HepG2 (cell line): ENCODE results near the gene JADE3. TPM values are rescaled to one million over a fixed set of nuclear protein-coding genes. Genes with fewer than 3 reads are reported as not detected.
A peak's percentile ranks its signal among the peaks of the same experiment; 100 is the strongest.

Experiments
- ATAC-seq: fragments of 200-7000 bp; cut with Tn5 transposase; 3 replicates; pipeline ENCODE4 v1.9.1; 2020; ENCODE audit warnings: mild to moderate bottlenecking, moderate library complexity
- BruUV-seq: library from RNA; stranded (reverse); fragments of 400-500 nt; replicated peaks from 2 replicates; lab custom pipeline; 2021; lab: Mats Ljungman, UMichigan
- CTCF ChIA-PET: fragments of 300-600 bp; formaldehyde crosslinking; extraction: SDS; loops from one replicate; lab custom pipeline; 2021; ENCODE audit warnings: low total read pairs, inconsistent platforms, low intra/inter-chr PET ratio; lab: Yijun Ruan, JAX
- POLR2A ChIA-PET: fragments of 350-600 bp; sonication (Branson Sonifier 250); formaldehyde crosslinking; loops from one replicate; lab custom pipeline; 2020; ENCODE audit warnings: antibody characterized with exemption, inconsistent platforms; lab: Yijun Ruan, JAX
- DNase-seq: peaks from one replicate; pipeline ENCODE4 v3.0.0-alpha.2; 2015; ENCODE audit warnings: low spot score
- FAIRE-seq: peaks from 3 replicates; lab custom pipeline; 2011; peaks lifted over from hg19 to GRCh38; lab: Jason Lieb, UNC
- H2AFZ ChIP-seq: one replicate; pipeline ENCODE4 v1.6.1; 2011; ENCODE audit warnings: low read length, inconsistent platforms
- H3K27ac ChIP-seq: fragments of 300-600 bp; 3 replicates; pipeline ENCODE4 v1.8.0; 2011; ENCODE audit warnings: mixed run types, mild to moderate bottlenecking, mixed read lengths, low read length, inconsistent platforms; ENCODE audit not compliant: insufficient read depth; ENCODE audit errors: extremely low read length
- H3K27me3 ChIP-seq, 2 experiments: fragments of 200-600 bp in 1 of 2; 2 replicates in 1 of 2; 3 replicates in 1 of 2; pipeline versions ENCODE4 v1.6.0 to v1.8.0; 2011; ENCODE audit warnings: low read length in 2 of 2, mild to moderate bottlenecking in 2 of 2, moderate library complexity in 2 of 2, inconsistent platforms in 1 of 2; ENCODE audit not compliant: insufficient read depth in 2 of 2, control insufficient read depth in 1 of 2
- H3K36me3 ChIP-seq, 2 experiments: fragments of 200-600 bp in 1 of 2; replicated peaks in 1 of 2; 2 replicates in 1 of 2; 3 replicates in 1 of 2; pipeline versions ENCODE4 v1.5.1 to v1.8.0; 2011; ENCODE audit warnings: low read length in 2 of 2, inconsistent platforms in 1 of 2; ENCODE audit not compliant: insufficient read depth in 2 of 2, control insufficient read depth in 1 of 2
- H3K4me1 ChIP-seq: 2 replicates; pipeline ENCODE4 v1.5.1; 2012; ENCODE audit warnings: low read length, inconsistent platforms; ENCODE audit not compliant: insufficient read depth
- H3K4me2 ChIP-seq: 2 replicates; pipeline ENCODE4 v1.6.0; 2011; ENCODE audit warnings: low read depth, low read length, inconsistent platforms
- H3K4me3 ChIP-seq, 3 experiments: fragments of 200-600 bp in 1 of 3; sonication (generic), shearing (Covaris generic) in 1 of 3; replicated peaks in 1 of 3; 2 replicates each; pipeline ENCODE4 v1.5.1; 2011 to 2016; ENCODE audit warnings: low read length in 3 of 3, inconsistent platforms in 2 of 3, low read depth in 2 of 3, mild to moderate bottlenecking in 2 of 3, control low read depth in 1 of 3, mixed read lengths in 1 of 3; ENCODE audit not compliant: insufficient read depth in 1 of 3
- H3K79me2 ChIP-seq: one replicate; pipeline ENCODE4 v1.6.1; 2011; ENCODE audit warnings: low read length, inconsistent platforms; ENCODE audit not compliant: insufficient read depth
- H3K9ac ChIP-seq: 2 replicates; pipeline ENCODE4 v1.6.0; 2011; ENCODE audit warnings: mild to moderate bottlenecking, low read depth, low read length, inconsistent platforms; ENCODE audit not compliant: insufficient read depth
- H3K9me3 ChIP-seq: 2 replicates; pipeline ENCODE4 v1.5.1; 2012; ENCODE audit warnings: mild to moderate bottlenecking, low read length
- H4K20me1 ChIP-seq: 2 replicates; pipeline ENCODE4 v1.6.0; 2011; ENCODE audit warnings: inconsistent platforms, mild to moderate bottlenecking, low read length, moderate library complexity; ENCODE audit not compliant: insufficient read depth
- CEBPB ChIP-seq: IDR thresholded peaks from 2 replicates; pipeline ENCODE4 v1.6.1; 2011; ENCODE audit warnings: low read depth, low read length, improper control_type of control experiment, borderline replicate concordance
- CSRNP2 ChIP-seq: sonication (generic); formaldehyde crosslinking; conservative IDR thresholded peaks from 2 replicates; pipeline ENCODE4 v1.8.0; 2022; ENCODE audit warnings: low read depth, missing genetic modification reagents
- GABPB1 ChIP-seq: IDR thresholded peaks from 2 replicates; pipeline ENCODE4 v1.6.1; 2016; ENCODE audit warnings: mild to moderate bottlenecking, missing genetic modification reagents, moderate library complexity, missing compliant biosample characterization
- KMT2A ChIP-seq: sonication (generic); formaldehyde crosslinking; IDR thresholded peaks from 2 replicates; pipeline ENCODE4 v1.4.0; 2020; ENCODE audit warnings: missing genetic modification reagents
- SMYD3 ChIP-seq: sonication (generic); formaldehyde crosslinking; IDR thresholded peaks from 2 replicates; pipeline ENCODE4 v1.8.1; 2023; ENCODE audit warnings: mild to moderate bottlenecking, missing genetic modification reagents
- ZNF3 ChIP-seq: IDR thresholded peaks from 2 replicates; pipeline ENCODE4 v1.7.0; 2017; ENCODE audit warnings: inconsistent platforms
- ZNF317 ChIP-seq: sonication (generic); formaldehyde crosslinking; IDR thresholded peaks from 2 replicates; pipeline ENCODE4 v1.5.0; 2020; ENCODE audit warnings: mild to moderate bottlenecking, missing genetic modification reagents
- ZNF431 ChIP-seq: sonication (generic); formaldehyde crosslinking; IDR thresholded peaks from 2 replicates; pipeline ENCODE4 v1.9.0; 2022; ENCODE audit warnings: missing genetic modification reagents, low read depth, mild to moderate bottlenecking, borderline replicate concordance
- ZNF446 ChIP-seq: sonication (generic); formaldehyde crosslinking; IDR thresholded peaks from 2 replicates; pipeline ENCODE4 v1.5.0; 2020; ENCODE audit warnings: mild to moderate bottlenecking, missing genetic modification reagents
- ZNF879 ChIP-seq: sonication (generic); formaldehyde crosslinking; IDR thresholded peaks from 2 replicates; pipeline ENCODE4 v1.8.1; 2023; ENCODE audit warnings: missing genetic modification reagents
- WGBS: methylation state at CpG from one replicate; pipeline ENCODE4 v1.1.6; 2017; ENCODE audit warnings: low lambda C conversion rate; 5-methylcytosine and 5-hydroxymethylcytosine counted together
- in situ Hi-C: cut with HindIII; loops from 2 replicates; pipeline ENCODE4 v1.10.0; 2017; ENCODE audit warnings: low pct_unique_long_range_greater_than_20kb; ENCODE audit not compliant: extremely low pct_ligation_motif_present
- intact Hi-C: fragments of 100-400 bp; cut with micrococcal nuclease; formaldehyde crosslinking; loops from one replicate; pipeline ENCODE4 v1.10.0; 2022; ENCODE audit not compliant: unreplicated experiment
- polyA plus RNA-seq, 8 experiments: library from polyadenylated mRNA; depleted of rRNA in 3 of 8; stranded (reverse) in 7 of 8; unstranded in 1 of 8; fragments of >200 nt; fragmentation: Illumina TruSeq in 4 of 8; extraction: Trizol in 4 of 8; gene quantifications; 2 replicates each; pipeline versions ENCODE4 v1.2.1 to v1.2.3, GENCODE V29; 2011 to 2016; ENCODE audit warnings: low read depth in 4 of 8, missing spikeins in 1 of 8, mixed read lengths in 1 of 8; ENCODE audit not compliant: insufficient read depth in 1 of 8
- total RNA-seq, 5 experiments: library from RNA; depleted of rRNA; stranded (reverse); fragments of >200 nt; fragmentation: Illumina TruSeq; extraction: Trizol; gene quantifications; 2 replicates each; pipeline ENCODE4 v1.2.3, GENCODE V29; 2016; ENCODE audit warnings: low read depth in 1 of 5
- TF ChIP-seq, protein P1 (sequence below): sonication (generic); formaldehyde crosslinking; IDR thresholded peaks from 2 replicates; pipeline ENCODE4 v1.4.0; 2020; ENCODE audit warnings: low read depth, missing genetic modification reagents
- TF ChIP-seq, protein P2 (sequence below): sonication (generic); formaldehyde crosslinking; conservative IDR thresholded peaks from 2 replicates; pipeline ENCODE4 v1.4.0; 2020; ENCODE audit warnings: missing genetic modification reagents

JADE3 gene
- total and polyA plus RNA-seq, 2 of the 13 experiments (the other 11 are each of a cell fraction or from before 2014, with no cell fraction given), result 7.7 to 7.8 TPM

GRCh38 chrX:46959101-46959500 lies 46.9 kb downstream of the JADE3 start:
- in situ Hi-C loops, result no loop called here
- H3K4me1 ChIP-seq, result peaks cover 63% of the 10 kb centered on the region
- no peaks in the 10 kb centered on the region for H3K36me3 ChIP-seq
- H3K4me2 ChIP-seq, result no peak overlapping the region
- H3K9me3 ChIP-seq, result no peaks in the 10 kb centered on the region
- intact Hi-C loops, result no loop called here
- H4K20me1 ChIP-seq, result no peaks in the 10 kb centered on the region
- CTCF ChIA-PET, result no interaction called here
- no peak overlapping the region for H2AFZ ChIP-seq
- H3K27me3 ChIP-seq, result no peaks in the 10 kb centered on the region
- DNase-seq (no peak), FAIRE-seq (peak; percentile 4), ATAC-seq (peak; percentile 24; the same call in 1 of the 3 replicates)
- H3K79me2 ChIP-seq, result peaks cover 40% of the 10 kb centered on the region
- no TSS peak for BruUV-seq
- no peak overlapping the region for H3K4me3 ChIP-seq
- POLR2A ChIA-PET, result no interaction called here
- no peak overlapping the region for H3K27ac ChIP-seq
- H3K9ac ChIP-seq, result no peak overlapping the region
- TF ChIP-seq ZNF3 (CRISPR knock-in tag) (no peak), SMYD3 (CRISPR knock-in tag) (no peak), CEBPB (peak; percentile 53; the same call in 1 of the 2 replicates)
- WGBS, result 30% methylated on average over 2 of the region's 2 CpGs

DNA sequence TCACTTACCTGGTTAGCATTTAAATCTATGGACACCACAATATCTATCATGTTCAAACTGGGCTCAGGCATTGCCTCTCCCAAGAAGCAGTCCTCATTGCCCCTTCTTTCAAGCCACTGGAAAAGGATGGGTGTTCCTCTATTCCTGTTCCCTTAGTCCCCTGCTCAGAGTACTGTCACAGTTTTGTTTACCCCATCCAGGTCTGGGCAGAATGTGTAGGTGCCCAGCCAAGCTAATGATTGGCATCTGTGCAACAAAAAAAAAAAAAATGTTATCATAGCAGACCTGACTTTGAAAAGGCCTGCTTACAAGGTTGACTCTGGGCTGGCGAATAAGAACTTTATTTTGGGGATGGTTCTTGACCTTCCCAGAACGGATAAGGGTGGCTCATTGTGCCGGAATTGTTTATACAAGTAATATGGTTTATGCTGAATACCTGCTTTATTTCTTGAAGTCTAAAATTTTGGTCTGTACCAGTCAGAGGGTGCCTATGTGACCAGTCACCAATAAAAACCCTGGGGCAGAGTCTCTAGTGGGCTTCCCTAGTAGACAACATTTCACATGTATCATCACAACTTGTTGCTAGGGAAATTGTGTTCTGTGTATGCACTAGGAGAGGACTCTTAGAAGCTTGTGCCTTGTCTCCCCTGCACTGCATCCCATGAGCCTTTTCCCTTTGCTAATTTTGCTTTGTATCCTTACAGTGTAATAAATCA lies 47.9 kb downstream of the JADE3 start:
- Histone ChIP-seq H3K4me3 (no peak overlapping the region), H3K4me1 (peaks cover 63% of the 10 kb centered on the region), H3K9ac (no peak overlapping the region), H2AFZ (no peak overlapping the region), H3K9me3 (no peaks in the 10 kb centered on the region), H3K36me3 (no peaks in the 10 kb centered on the region), H3K27ac (no peak overlapping the region), H3K4me2 (no peak overlapping the region), H3K79me2 (peaks cover 45% of the 10 kb centered on the region), H3K27me3 (no peaks in the 10 kb centered on the region), H4K20me1 (no peaks in the 10 kb centered on the region)
- BruUV-seq, result no TSS peak
- intact Hi-C loops, result no loop called here
- in situ Hi-C loops, result no loop called here
- no peak for FAIRE-seq
- ATAC-seq, result no peak
- POLR2A ChIA-PET, result no interaction called here
- CTCF ChIA-PET, result no interaction called here
- no peak for DNase-seq
- WGBS, result 96% methylated on average over 3 of the region's 3 CpGs
- TF ChIP-seq, protein P1, sequence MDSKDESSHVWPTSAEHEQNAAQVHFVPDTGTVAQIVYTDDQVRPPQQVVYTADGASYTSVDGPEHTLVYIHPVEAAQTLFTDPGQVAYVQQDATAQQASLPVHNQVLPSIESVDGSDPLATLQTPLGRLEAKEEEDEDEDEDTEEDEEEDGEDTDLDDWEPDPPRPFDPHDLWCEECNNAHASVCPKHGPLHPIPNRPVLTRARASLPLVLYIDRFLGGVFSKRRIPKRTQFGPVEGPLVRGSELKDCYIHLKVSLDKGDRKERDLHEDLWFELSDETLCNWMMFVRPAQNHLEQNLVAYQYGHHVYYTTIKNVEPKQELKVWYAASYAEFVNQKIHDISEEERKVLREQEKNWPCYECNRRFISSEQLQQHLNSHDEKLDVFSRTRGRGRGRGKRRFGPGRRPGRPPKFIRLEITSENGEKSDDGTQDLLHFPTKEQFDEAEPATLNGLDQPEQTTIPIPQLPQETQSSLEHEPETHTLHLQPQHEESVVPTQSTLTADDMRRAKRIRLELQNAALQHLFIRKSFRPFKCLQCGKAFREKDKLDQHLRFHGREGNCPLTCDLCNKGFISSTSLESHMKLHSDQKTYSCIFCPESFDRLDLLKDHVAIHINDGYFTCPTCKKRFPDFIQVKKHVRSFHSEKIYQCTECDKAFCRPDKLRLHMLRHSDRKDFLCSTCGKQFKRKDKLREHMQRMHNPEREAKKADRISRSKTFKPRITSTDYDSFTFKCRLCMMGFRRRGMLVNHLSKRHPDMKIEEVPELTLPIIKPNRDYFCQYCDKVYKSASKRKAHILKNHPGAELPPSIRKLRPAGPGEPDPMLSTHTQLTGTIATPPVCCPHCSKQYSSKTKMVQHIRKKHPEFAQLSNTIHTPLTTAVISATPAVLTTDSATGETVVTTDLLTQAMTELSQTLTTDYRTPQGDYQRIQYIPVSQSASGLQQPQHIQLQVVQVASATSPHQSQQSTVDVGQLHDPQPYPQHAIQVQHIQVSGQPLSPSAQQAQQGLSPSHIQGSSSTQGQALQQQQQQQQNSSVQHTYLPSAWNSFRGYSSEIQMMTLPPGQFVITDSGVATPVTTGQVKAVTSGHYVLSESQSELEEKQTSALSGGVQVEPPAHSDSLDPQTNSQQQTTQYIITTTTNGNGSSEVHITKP (CRISPR knock-in tag), result no peak
- TF ChIP-seq GABPB1 (CRISPR knock-in tag) (no peak), ZNF317 (CRISPR knock-in tag) (no peak), KMT2A (CRISPR knock-in tag) (no peak), CSRNP2 (CRISPR knock-in tag) (no peak), ZNF446 (CRISPR knock-in tag) (no peak), ZNF879 (CRISPR knock-in tag) (no peak), ZNF431 (no peak)
- TF ChIP-seq, protein P2, sequence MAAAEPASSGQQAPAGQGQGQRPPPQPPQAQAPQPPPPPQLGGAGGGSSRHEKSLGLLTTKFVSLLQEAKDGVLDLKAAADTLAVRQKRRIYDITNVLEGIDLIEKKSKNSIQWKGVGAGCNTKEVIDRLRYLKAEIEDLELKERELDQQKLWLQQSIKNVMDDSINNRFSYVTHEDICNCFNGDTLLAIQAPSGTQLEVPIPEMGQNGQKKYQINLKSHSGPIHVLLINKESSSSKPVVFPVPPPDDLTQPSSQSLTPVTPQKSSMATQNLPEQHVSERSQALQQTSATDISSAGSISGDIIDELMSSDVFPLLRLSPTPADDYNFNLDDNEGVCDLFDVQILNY (CRISPR knock-in tag), result no peak
